ENCODE measurements around the gene KCNIP2. TPM values are rescaled to one million over a fixed set of nuclear protein-coding genes. Genes with fewer than 3 reads are reported as not detected.
A peak's percentile ranks its signal among the peaks of the same experiment; 100 is the strongest.

Gene KCNIP2
- total RNA-seq, result 1 to 10 TPM; 1.9 to 6.3 (median 2.6) TPM
- under 1 TPM in 1 of 2 donors, not detected in 1; 0.27 TPM for polyA plus RNA-seq
- total RNA-seq, result 0.81 reads per million

- H3K27ac Mint-ChIP-seq, result peak within 1 kb of the TSS in 5 of 9 donors; percentile 18 to 72 (median 38)
- Histone ChIP-seq H3K9me3 (ENCODE audit: control insufficient read depth in 2 of 3, low read length in 3 of 3) (no peaks in the 10 kb centered on the region), H3K36me3 (ENCODE audit: control insufficient read depth in 2 of 3, insufficient read depth in 3 of 3, low read length in 3 of 3) (peaks cover 0 to 17% (median under 1%) of the 10 kb centered on the region in 3 experiments), H3K27me3 (ENCODE audit: control insufficient read depth in 2 of 2, insufficient read depth in 2 of 2, low read length in 2 of 2) (no peaks in the 10 kb centered on the region), H3K4me1 (ENCODE audit: control insufficient read depth in 2 of 2, insufficient read depth in 2 of 2, low read length in 2 of 2) (peaks cover 8 to 34% of the 10 kb centered on the region in 2 donors), H3K4me3 (ENCODE audit: low read length) (peak within 1 kb of the TSS; percentile 19), H3K27ac (ENCODE audit: low read depth, low read length) (no peak within 1 kb of the TSS)
- peaks cover 31 to 59% (median 52%) of the 10 kb centered on the region in 7 donors for H3K4me1 Mint-ChIP-seq
- peaks cover 0 to 2% (median 0%) of the 10 kb centered on the region in 11 donors for H3K9me3 Mint-ChIP-seq
- intact Hi-C loops (cut with micrococcal nuclease), result loop anchor here (1.0 to 5.0 kb wide), 6 partner anchors 36 to 631 kb away; partner anchors contain the start of gene ARMH3 (in 1 of the 2)
- ATAC-seq (peak; percentile 75), DNase-seq (peak; percentile 32 to 79 (median 54))
- H3K27me3 Mint-ChIP-seq, result peaks cover 0 to 19% (median 4%) of the 10 kb centered on the region in 5 donors
- peak within 1 kb of the TSS; percentile 55 to 87 (median 78) for H3K4me3 Mint-ChIP-seq
- POLR2A ChIA-PET, result interaction anchor here (1.0 to 1.3 kb wide), 2 partner anchors 8 to 13 kb away, joined by 3 to 5 read pairs; no protein-coding TSS in a partner anchor
- peaks cover under 1 to 27% (median 12%) of the 10 kb centered on the region in 5 donors for H3K36me3 Mint-ChIP-seq
- CTCF ChIA-PET, result interaction anchor here (0.5 to 2.3 kb wide), 3 partner anchors 11 to 330 kb away, joined by 3 to 9 read pairs (median 3); no protein-coding TSS in a partner anchor
These were observed at the start of gene KCNIP2 for GRCh38 chr10:101843032-101844021. Gene KCNIP2 (minus strand): TSS chr10:101843800. CDS start chr10:101843568, 232 bp downstream.

GRCh38 chr10:101892782-101893391, 49.3 kb upstream of the KCNIP2 start:
- peaks cover 0 to 6% (median 2%) of the 10 kb centered on the region in 7 donors for H3K4me1 Mint-ChIP-seq

GRCh38 chr10:101889256-101890210, 45.9 kb upstream of the KCNIP2 start:
- H3K9me3 ChIP-seq (ENCODE audit: control insufficient read depth in 2 of 3, low read length in 3 of 3), result no peaks in the 10 kb centered on the region
- no peaks in the 10 kb centered on the region for H3K4me1 ChIP-seq (ENCODE audit: control insufficient read depth in 2 of 2, insufficient read depth in 2 of 2, low read length in 2 of 2)
- peaks cover 0 to 8% (median 0%) of the 10 kb centered on the region in 3 experiments for H3K36me3 ChIP-seq (ENCODE audit: control insufficient read depth in 2 of 3, insufficient read depth in 3 of 3, low read length in 3 of 3)
- Mint-ChIP-seq H3K4me3 (no peak overlapping the region), H3K27me3 (no peaks in the 10 kb centered on the region), H3K9me3 (no peaks in the 10 kb centered on the region), H3K36me3 (peaks cover 5 to 23% (median 11%) of the 10 kb centered on the region in 5 donors), H3K27ac (peak overlapping the region in 4 of 9 donors; percentile 9 to 46 (median 35)), H3K4me1 (peaks cover 0 to 6% (median 2%) of the 10 kb centered on the region in 7 donors)
- H3K27me3 ChIP-seq (ENCODE audit: control insufficient read depth in 2 of 2, insufficient read depth in 2 of 2, low read length in 2 of 2), result no peaks in the 10 kb centered on the region
- DNase-seq, result peak; percentile 15 to 66 (median 53)
- H3K27ac ChIP-seq (ENCODE audit: low read depth, low read length), result no peak overlapping the region
- intact Hi-C loops (cut with micrococcal nuclease), result loop anchor here (1.0 to 5.0 kb wide), 4 partner anchors 47 to 184 kb away; partner anchors contain the start of gene KCNIP2 (in 1 of the 2)
- ATAC-seq, result peak; percentile 78
- ChIA-PET CTCF (interaction anchor here (0.6 to 2.9 kb wide), 11 partner anchors 9 to 720 kb away, joined by 3 to 19 read pairs (median 3); no protein-coding TSS in a partner anchor), POLR2A (no interaction called here)
- no peak overlapping the region for H3K4me3 ChIP-seq (ENCODE audit: low read length)

More at GRCh38 chr10:101892782-101893391, 49.3 kb upstream of the KCNIP2 start:
- POLR2A ChIA-PET, result interaction anchor here (0.5 kb wide), 1 partner anchor 105 kb away, joined by 4 read pairs; no protein-coding TSS in a partner anchor
- ATAC-seq (no peak), DNase-seq (no peak)
- intact Hi-C loops (cut with micrococcal nuclease), result no loop called here
- Mint-ChIP-seq H3K27me3 (no peaks in the 10 kb centered on the region), H3K36me3 (peaks cover 0 to 13% (median 0%) of the 10 kb centered on the region in 5 donors), H3K9me3 (no peaks in the 10 kb centered on the region), H3K4me3 (no peak overlapping the region), H3K27ac (no peak overlapping the region)
- H3K27ac ChIP-seq (ENCODE audit: low read depth, low read length), result no peak overlapping the region
- H3K9me3 ChIP-seq (ENCODE audit: control insufficient read depth in 2 of 3, low read length in 3 of 3), result no peaks in the 10 kb centered on the region
- no peaks in the 10 kb centered on the region for H3K27me3 ChIP-seq (ENCODE audit: control insufficient read depth in 2 of 2, insufficient read depth in 2 of 2, low read length in 2 of 2)
- CTCF ChIA-PET, result no interaction called here
- no peak overlapping the region for H3K4me3 ChIP-seq (ENCODE audit: low read length)
- H3K4me1 ChIP-seq (ENCODE audit: control insufficient read depth in 2 of 2, insufficient read depth in 2 of 2, low read length in 2 of 2), result no peaks in the 10 kb centered on the region
- H3K36me3 ChIP-seq (ENCODE audit: control insufficient read depth in 2 of 3, insufficient read depth in 3 of 3, low read length in 3 of 3), result peaks cover 0 to 8% (median 0%) of the 10 kb centered on the region in 3 experiments

- ChIA-PET POLR2A (no interaction called here), CTCF (interaction anchor here (0.5 to 2.9 kb wide), 12 partner anchors 10 to 350 kb away, joined by 3 to 19 read pairs (median 4); no protein-coding TSS in a partner anchor)
- intact Hi-C loops (cut with micrococcal nuclease), result loop anchor here in 1 of 2 donors (5.0 kb wide), 1 partner anchor 46 kb away; the partner anchor contains the start of gene KCNIP2
- Histone ChIP-seq H3K27me3 (ENCODE audit: control insufficient read depth in 2 of 2, insufficient read depth in 2 of 2, low read length in 2 of 2) (no peaks in the 10 kb centered on the region), H3K4me1 (ENCODE audit: control insufficient read depth in 2 of 2, insufficient read depth in 2 of 2, low read length in 2 of 2) (no peaks in the 10 kb centered on the region), H3K4me3 (ENCODE audit: low read length) (no peak overlapping the region), H3K36me3 (ENCODE audit: control insufficient read depth in 2 of 3, insufficient read depth in 3 of 3, low read length in 3 of 3) (peaks cover 0 to 8% (median 0%) of the 10 kb centered on the region in 3 experiments), H3K27ac (ENCODE audit: low read depth, low read length) (no peak overlapping the region), H3K9me3 (ENCODE audit: control insufficient read depth in 2 of 3, low read length in 3 of 3) (no peaks in the 10 kb centered on the region)
- no peak overlapping the region for H3K4me3 Mint-ChIP-seq
- peaks cover 0 to 6% (median 2%) of the 10 kb centered on the region in 7 donors for H3K4me1 Mint-ChIP-seq
- DNase-seq, result no peak
- H3K9me3 Mint-ChIP-seq, result no peaks in the 10 kb centered on the region
- peaks cover 5 to 23% (median 11%) of the 10 kb centered on the region in 5 donors for H3K36me3 Mint-ChIP-seq
- no peak for ATAC-seq
- peak overlapping the region in 1 of 9 donors; percentile 37 for H3K27ac Mint-ChIP-seq
- no peaks in the 10 kb centered on the region for H3K27me3 Mint-ChIP-seq
These were observed 44.8 kb upstream of the KCNIP2 start for GRCh38 chr10:101888251-101888949.

DNA sequence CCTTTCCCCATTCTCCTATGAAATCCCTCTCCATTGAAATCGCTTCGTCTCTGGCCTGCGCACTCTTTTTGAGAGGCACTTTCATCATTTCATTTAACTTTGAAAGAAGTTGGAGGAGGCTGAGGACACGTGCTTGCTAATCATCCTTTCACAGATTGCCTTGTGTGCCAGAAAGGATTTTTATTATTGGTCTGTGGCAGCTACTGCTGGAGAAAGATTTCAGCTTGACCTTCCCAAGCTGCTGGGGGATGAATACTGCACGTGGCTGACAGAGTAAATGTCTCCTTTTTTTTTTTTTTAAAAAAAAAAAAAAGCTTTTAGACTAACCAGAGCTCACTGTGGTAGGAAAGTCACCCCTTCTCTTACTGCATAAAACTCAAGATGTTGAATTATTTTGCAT, 44.2 kb upstream of the KCNIP2 start:
- peaks cover 0 to 6% (median 2%) of the 10 kb centered on the region in 7 donors for H3K4me1 Mint-ChIP-seq
- intact Hi-C loops (cut with micrococcal nuclease), result loop anchor here in 1 of 2 donors (5.0 kb wide), 1 partner anchor 45 kb away; the partner anchor contains the start of gene KCNIP2

More for the DNA sequence above, 44.2 kb upstream of the KCNIP2 start:
- no peak overlapping the region for H3K4me3 Mint-ChIP-seq
- ATAC-seq, result no peak
- ChIA-PET CTCF (interaction anchor here (0.9 to 1.9 kb wide), 2 partner anchors 11 to 185 kb away, joined by 4 read pairs; no protein-coding TSS in a partner anchor), POLR2A (no interaction called here)
- H3K27ac Mint-ChIP-seq, result no peak overlapping the region
- peaks cover 5 to 23% (median 11%) of the 10 kb centered on the region in 5 donors for H3K36me3 Mint-ChIP-seq
- DNase-seq, result no peak
- Histone ChIP-seq H3K9me3 (ENCODE audit: control insufficient read depth in 2 of 3, low read length in 3 of 3) (no peaks in the 10 kb centered on the region), H3K4me3 (ENCODE audit: low read length) (no peak overlapping the region), H3K4me1 (ENCODE audit: control insufficient read depth in 2 of 2, insufficient read depth in 2 of 2, low read length in 2 of 2) (no peaks in the 10 kb centered on the region), H3K27me3 (ENCODE audit: control insufficient read depth in 2 of 2, insufficient read depth in 2 of 2, low read length in 2 of 2) (no peaks in the 10 kb centered on the region), H3K27ac (ENCODE audit: low read depth, low read length) (no peak overlapping the region), H3K36me3 (ENCODE audit: control insufficient read depth in 2 of 3, insufficient read depth in 3 of 3, low read length in 3 of 3) (peaks cover 0 to 8% (median 0%) of the 10 kb centered on the region in 3 experiments)
- H3K27me3 Mint-ChIP-seq, result no peaks in the 10 kb centered on the region
- no peaks in the 10 kb centered on the region for H3K9me3 Mint-ChIP-seq
